Panc1 (cell line): ENCODE results near the gene SLC32A1.

Experiments used
- CTCF ChIP-seq: fragments of 450-650 bp; IDR thresholded peaks from 2 replicates; pipeline ENCODE4 v1.5.1; 2017; ENCODE audit warnings: mild to moderate bottlenecking
- POLR2AphosphoS5 ChIP-seq: IDR thresholded peaks from 2 replicates; pipeline ENCODE4 v1.6.1; 2012; ENCODE audit warnings: mild to moderate bottlenecking, low read depth, low read length, moderate library complexity
- SIN3A ChIP-seq: IDR thresholded peaks from 2 replicates; pipeline ENCODE4 v1.6.1; 2012; ENCODE audit warnings: low read depth, mild to moderate bottlenecking, low read length, moderate library complexity, borderline replicate concordance; ENCODE audit not compliant: insufficient read depth
- TCF7L2 ChIP-seq: IDR thresholded peaks from 2 replicates; pipeline ENCODE4 v1.6.1; 2011; ENCODE audit warnings: mild to moderate bottlenecking, low read depth, low read length, inconsistent platforms
- TF ChIP-seq, protein P1 (sequence below), 2 experiments: IDR thresholded peaks; 2 replicates each; pipeline ENCODE4 v1.6.1; 2011 to 2012; ENCODE audit warnings: low read depth in 2 of 2, control low read depth in 1 of 2, low read length in 1 of 2, mild to moderate bottlenecking in 1 of 2, moderate library complexity in 1 of 2; ENCODE audit not compliant: insufficient read depth in 1 of 2

DNA sequence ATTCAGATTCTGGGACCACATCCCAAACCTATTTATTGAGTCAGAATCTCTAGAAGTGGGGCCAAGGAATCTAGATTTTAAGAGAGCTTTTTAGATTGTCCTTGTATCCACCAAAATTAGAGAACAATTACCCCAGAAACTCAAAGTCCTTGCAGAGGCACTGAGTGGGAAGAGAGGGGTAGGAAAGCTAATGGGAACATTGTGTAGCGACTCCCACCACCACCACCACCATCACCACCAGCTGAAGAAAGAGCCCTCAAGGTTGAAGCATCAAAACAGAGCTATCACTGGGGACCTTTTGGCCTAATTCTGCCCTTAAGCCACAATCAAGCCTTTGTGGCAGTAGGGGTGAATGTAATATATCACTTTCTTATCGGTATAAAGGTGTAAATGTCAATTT lies 39.0 kb upstream of the SLC32A1 start:
- TF ChIP-seq CTCF (no peak), POLR2AphosphoS5 (no peak), TCF7L2 (no peak), SIN3A (no peak)
- TF ChIP-seq, protein P1, sequence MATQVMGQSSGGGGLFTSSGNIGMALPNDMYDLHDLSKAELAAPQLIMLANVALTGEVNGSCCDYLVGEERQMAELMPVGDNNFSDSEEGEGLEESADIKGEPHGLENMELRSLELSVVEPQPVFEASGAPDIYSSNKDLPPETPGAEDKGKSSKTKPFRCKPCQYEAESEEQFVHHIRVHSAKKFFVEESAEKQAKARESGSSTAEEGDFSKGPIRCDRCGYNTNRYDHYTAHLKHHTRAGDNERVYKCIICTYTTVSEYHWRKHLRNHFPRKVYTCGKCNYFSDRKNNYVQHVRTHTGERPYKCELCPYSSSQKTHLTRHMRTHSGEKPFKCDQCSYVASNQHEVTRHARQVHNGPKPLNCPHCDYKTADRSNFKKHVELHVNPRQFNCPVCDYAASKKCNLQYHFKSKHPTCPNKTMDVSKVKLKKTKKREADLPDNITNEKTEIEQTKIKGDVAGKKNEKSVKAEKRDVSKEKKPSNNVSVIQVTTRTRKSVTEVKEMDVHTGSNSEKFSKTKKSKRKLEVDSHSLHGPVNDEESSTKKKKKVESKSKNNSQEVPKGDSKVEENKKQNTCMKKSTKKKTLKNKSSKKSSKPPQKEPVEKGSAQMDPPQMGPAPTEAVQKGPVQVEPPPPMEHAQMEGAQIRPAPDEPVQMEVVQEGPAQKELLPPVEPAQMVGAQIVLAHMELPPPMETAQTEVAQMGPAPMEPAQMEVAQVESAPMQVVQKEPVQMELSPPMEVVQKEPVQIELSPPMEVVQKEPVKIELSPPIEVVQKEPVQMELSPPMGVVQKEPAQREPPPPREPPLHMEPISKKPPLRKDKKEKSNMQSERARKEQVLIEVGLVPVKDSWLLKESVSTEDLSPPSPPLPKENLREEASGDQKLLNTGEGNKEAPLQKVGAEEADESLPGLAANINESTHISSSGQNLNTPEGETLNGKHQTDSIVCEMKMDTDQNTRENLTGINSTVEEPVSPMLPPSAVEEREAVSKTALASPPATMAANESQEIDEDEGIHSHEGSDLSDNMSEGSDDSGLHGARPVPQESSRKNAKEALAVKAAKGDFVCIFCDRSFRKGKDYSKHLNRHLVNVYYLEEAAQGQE (IDR thresholded peaks at IDR 0.05; ENCODE audit: insufficient read depth in 1 of 2, low read depth in 2 of 2, low read length in 1 of 2), result no peak
